ENCODE results near the gene CCDC158.

CCDC158 gene

DNA sequence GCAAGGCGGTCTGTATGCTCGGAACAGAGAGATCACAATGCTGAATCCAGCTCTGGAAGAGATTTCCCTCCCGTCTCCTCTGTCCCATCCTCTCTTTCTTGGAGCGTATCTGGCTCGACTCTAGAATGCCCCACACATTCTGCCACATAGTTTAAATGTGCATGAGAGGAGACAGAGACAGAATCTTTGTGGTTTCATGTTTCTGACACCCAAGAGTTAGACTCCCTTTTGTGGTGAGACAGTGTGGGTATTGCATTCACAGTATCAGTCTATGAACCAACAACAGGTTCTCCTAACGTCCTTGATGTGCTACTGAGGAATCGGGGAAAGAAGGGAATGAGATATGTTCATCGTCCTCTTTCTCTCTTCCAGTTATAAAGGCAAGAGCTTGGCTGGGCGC is 144.1 kb downstream of the CCDC158 start:
- no peak for DNase-seq

DNA sequence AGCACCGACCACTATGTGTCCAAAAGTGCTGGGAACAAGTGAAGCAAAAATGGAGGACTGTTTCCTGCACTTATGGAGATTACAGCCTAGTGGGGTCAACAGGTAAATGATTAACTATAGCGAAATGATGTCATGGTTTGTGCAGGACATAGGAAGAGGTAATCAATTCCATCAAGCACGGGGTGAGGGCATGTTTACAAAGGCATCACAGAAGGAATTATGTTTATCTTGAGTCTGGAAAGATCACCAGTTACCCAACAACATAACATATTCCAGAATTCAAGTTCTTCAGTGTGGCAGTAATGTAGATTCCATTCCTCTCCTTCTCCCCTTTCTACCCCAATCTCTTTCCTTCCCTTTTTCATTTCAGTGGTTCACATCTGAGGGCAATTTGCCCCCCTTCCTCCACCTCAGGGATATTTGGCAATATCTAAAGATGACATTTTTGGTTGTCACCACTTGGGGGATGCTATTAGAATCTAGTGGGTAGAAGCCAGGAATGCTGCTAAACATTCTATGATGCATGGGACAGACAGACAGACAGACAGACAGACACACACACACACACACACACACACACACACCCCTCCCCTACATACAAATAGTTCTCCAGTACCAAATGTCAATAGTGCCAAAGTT is 145.3 kb downstream of the CCDC158 start:
- DNase-seq, result no peak

DNA sequence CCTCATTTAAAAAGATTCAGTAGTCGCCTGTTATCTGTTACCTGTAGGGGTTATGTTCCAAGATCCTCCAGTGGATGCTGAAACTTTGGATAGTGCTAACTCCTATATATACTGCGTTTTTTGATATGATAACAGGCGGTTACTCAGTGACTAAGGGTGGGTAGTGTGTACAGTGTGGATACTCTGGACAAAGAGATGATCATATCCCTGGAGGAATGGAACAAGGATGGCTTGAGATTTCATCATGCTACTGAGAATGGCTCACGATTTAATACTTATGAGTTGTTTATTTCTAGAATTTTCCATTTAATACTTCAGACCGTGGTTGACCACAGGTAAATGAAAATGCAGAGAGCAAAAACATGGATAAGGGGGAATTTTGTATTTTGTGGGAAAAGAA is 147.9 kb downstream of the CCDC158 start:
- DNase-seq, result no peak

GRCh38 chr4:76272582-76272981 is 148.4 kb downstream of the CCDC158 start:
- no peak for DNase-seq

DNA sequence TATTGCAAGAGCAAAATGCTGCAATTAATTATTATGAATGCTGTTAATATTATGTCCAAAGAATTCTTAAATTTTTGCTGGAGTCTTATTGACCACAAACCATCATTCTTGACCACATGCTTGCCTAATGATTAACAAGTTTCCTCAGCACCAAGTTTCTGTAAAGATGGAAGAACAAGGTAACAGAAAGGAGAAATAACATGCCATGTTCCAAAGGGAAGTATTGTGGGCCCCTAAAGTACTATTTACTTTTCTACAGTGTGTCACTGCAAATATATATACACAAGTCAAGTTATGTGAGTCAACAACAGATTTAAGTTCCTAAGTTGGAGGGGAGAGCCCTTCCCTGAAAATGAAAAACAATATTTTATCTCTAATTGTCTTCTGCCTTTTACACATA is 148.9 kb downstream of the CCDC158 start:
- DNase-seq, result no peak

DNA sequence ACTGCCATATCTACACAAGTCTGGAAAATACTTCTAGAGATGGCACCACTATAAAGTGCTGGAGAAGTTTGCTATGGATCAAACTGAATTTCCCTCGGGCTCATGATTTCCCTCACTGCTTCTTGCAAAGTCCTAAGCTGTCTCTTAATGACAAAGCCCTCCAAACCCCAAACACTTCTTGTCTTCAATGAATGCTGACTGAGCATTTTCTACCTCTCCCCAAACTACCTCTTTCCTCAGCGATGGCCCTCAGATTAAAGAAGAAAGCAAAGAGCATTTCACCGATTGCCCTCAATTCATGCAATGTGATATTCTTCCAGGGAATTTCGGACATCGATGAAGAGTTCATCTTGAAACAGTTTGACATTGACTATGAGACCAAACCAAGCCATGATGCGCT is 149.7 kb downstream of the CCDC158 start:
- DNase-seq, result no peak

GRCh38 chr4:76270244-76271175 is 150.4 kb downstream of the CCDC158 start:
- no peak for DNase-seq

DNA sequence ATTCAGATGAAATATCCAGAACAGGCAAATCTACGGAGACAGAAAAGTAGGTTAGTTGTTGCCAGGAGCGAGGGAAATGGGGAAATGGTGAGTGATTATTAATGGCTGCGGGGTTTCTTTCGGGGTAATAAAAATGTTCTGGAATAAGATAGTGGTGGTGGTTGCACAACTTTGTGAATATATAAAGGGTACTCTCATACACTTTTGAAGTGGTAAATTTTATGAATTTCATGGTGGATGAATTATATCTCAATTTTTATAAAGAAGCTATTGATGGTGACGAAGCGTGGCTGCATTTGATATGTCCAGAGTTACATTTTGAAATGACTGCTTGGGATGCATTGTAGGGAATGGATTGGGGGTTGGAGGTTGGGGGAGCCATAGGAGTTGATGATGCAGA is 153.1 kb downstream of the CCDC158 start:
- DNase-seq, result no peak

- no peak for DNase-seq
Observed at GRCh38 chr4:76266627-76267026, 154.3 kb downstream of the CCDC158 start.

DNA sequence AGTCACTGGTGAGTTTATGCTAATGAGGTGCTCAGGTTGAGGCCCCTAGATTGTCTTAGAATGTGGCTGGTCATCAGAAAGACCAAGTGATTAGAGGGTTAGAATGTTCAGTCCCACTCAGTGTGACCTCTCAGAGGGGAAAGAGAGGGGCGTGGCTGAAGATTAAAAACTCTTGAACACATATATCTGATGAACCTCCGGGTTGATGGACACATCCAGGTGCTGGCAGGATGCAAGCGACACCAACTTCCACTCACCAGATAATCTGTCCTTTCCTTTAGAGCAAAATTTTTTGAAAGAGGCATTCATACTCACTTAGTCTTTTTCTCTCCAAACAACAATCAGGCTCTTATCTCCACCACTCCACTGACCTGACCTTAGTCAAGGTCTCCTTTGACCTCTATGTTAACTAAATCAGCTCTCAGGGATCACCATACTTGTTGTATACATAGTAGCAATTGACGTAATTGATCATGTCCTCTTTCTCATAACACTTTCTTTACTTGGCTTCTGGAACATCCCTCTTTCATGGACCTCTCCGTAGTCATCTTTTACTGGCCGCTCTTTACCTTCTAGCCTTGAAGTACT is 155.2 kb downstream of the CCDC158 start:
- DNase-seq, result no peak
